Sigmoid colon (tissue), 4 donors: Measurements from ENCODE around the gene OTOP3.

Experiments used
- EP300 ChIP-seq, 4 donors: sonication (generic); formaldehyde crosslinking; IDR thresholded peaks; one replicate each; pipeline ENCODE4 v1.6.1; 2017; ENCODE audit warnings: antibody characterized with exemption in 4 of 4
- POLR2A ChIP-seq, 2 donors: fragments of 450-650 bp; IDR thresholded peaks; one replicate each; pipeline ENCODE4 v1.6.1; 2016; ENCODE audit warnings: antibody characterized with exemption in 2 of 2, mild to moderate bottlenecking in 2 of 2, moderate library complexity in 2 of 2
- POLR2AphosphoS5 ChIP-seq, 4 donors: sonication (generic); formaldehyde crosslinking; IDR thresholded peaks; one replicate each; pipeline ENCODE4 v1.6.1; 2017; ENCODE audit warnings: antibody characterized with exemption in 4 of 4
- TF ChIP-seq, protein P1 (sequence below), 4 experiments: fragments of 450-650 bp in 3 of 4; fragments of 200-600 bp in 1 of 4; IDR thresholded peaks; one replicate each; pipeline ENCODE4 v1.5.1; 2016 to 2019; ENCODE audit warnings: antibody characterized with exemption in 4 of 4, mild to moderate bottlenecking in 3 of 4, moderate library complexity in 2 of 4

DNA sequence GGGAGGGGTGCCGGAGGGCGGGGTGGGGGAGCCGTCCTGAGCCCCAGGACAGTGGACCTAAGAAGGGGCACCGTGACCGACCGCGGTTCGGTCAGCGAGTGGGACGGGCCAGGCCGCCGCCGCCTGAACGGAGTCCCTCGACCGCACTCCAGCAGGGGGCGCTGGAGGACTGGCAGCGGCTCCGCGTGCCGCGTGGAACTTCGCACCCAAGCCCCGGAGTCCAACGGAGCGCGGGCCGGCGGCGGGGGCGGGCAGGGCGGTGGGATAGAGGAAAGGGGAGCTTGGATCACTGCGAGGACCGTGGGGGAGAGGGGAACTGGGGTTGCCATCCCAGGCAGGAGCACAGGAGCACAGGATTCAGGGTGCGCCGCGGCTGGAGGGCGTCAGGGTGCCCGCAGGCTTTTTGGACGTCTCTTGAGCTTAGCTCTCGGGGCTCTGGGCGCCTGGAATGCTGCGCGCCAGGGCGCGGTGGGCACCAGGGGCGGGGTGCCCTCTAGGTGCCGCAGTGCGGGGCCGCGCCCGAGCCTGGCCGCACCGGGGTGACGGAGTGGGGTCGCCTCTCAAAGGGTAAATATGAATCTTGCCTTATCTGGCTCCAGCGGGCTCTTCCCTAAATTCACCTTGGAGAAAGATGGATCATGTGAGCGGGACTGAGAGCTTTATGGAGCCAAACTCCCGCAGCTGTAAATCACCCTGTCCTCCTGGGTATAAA is 12.0 kb upstream of the OTOP3 start:
- TF ChIP-seq POLR2A (IDR thresholded peaks at IDR 0.05) (no peak), EP300 (IDR thresholded peaks at IDR 0.05) (no peak), POLR2AphosphoS5 (IDR thresholded peaks at IDR 0.05) (no peak)
- TF ChIP-seq, protein P1, sequence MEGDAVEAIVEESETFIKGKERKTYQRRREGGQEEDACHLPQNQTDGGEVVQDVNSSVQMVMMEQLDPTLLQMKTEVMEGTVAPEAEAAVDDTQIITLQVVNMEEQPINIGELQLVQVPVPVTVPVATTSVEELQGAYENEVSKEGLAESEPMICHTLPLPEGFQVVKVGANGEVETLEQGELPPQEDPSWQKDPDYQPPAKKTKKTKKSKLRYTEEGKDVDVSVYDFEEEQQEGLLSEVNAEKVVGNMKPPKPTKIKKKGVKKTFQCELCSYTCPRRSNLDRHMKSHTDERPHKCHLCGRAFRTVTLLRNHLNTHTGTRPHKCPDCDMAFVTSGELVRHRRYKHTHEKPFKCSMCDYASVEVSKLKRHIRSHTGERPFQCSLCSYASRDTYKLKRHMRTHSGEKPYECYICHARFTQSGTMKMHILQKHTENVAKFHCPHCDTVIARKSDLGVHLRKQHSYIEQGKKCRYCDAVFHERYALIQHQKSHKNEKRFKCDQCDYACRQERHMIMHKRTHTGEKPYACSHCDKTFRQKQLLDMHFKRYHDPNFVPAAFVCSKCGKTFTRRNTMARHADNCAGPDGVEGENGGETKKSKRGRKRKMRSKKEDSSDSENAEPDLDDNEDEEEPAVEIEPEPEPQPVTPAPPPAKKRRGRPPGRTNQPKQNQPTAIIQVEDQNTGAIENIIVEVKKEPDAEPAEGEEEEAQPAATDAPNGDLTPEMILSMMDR (IDR thresholded peaks at IDR 0.05), result peak; percentile 27 to 72 (median 41)
